GM12892 (cell line): ENCODE measurements around the gene PREX1.

Source experiments
- POLR2A ChIP-seq: IDR thresholded peaks from 2 replicates; pipeline ENCODE4 v1.6.1; 2011; ENCODE audit warnings: low read depth, low read length, control low read depth
- POLR2AphosphoS5 ChIP-seq: IDR thresholded peaks from 2 replicates; pipeline ENCODE4 v1.6.1; 2011; ENCODE audit warnings: low read depth, low read length, control low read depth
- TAF1 ChIP-seq: IDR thresholded peaks from 2 replicates; pipeline ENCODE4 v1.6.1; 2011; ENCODE audit warnings: low read depth, mild to moderate bottlenecking, control low read depth, low read length, borderline replicate concordance

- TF ChIP-seq POLR2AphosphoS5, result no peak
- no peak for TF ChIP-seq POLR2A
- no peak for TF ChIP-seq TAF1
Observed at GRCh38 chr20:48864254-48864653, 36.5 kb upstream of the PREX1 start.
